Activated T-helper 1 cell treated with Interleukin-2 at 50 U/mL for 16 hours (primary cell): ENCODE data around the gene FGGY.

ENCODE experiments used
- DNase-seq: peaks from one replicate; pipeline ENCODE4 v3.0.0-alpha.2; 2020; ENCODE audit warnings: low read depth

The FGGY gene

DNA sequence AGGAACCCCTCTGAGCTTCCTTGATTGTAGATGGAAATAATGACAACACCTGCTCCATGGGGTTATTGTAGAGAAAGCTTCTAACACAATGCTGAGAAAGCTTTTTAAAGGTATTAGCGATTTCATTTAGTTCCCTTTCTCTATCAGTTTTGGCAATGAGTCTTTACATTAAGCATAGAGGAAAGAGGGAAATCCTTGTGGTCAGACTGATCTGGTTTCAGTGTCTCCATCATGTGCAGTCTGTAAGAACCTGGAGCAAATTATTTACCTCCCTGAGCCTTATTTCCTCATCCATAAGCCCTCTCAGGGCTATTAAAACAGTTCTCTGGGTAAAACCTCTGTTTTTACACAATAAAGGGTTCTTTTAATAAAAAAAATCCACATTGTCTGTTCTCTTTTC is 87.5 kb downstream of the FGGY start:
- DNase-seq: no peak

DNA sequence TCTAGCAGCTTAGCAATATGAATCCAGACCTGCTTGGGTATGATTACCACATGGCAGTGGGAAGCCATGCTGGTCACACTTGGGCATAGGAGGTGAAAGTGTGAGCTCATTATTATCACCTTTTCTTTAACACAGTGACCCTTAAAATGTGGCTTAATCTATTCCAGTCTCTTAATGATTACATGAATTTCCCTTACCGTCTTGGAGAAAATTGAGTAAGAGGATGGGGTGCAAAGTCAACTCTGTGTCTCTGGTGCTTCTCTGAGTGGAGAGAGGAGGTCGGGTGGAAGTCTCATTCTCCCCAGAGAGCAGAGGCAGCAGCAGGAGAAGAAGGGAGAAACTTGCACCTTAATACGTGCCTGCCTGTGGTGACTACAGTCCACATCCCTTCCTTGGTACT is 91.3 kb downstream of the FGGY start:
- DNase-seq: no peak

DNA sequence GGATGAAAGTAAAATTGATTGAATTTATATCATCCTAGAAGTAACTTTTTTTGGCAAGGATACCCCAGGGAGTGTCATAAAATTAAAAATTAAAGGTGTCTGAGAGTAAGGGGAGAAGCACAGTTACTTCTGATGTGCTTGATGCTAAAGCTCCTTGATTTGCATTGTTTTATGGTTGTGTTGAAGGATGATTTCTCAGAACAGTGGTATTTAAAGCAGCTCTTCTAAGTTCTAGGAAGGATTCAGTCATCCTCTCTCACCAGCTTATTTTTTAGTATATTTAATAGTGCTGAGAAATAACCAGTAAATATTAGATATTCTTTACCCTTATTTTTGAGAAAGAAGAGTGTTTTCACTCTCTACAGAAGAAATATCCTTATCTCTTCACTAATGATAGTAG is 93.0 kb downstream of the FGGY start:
- DNase-seq: no peak

DNA sequence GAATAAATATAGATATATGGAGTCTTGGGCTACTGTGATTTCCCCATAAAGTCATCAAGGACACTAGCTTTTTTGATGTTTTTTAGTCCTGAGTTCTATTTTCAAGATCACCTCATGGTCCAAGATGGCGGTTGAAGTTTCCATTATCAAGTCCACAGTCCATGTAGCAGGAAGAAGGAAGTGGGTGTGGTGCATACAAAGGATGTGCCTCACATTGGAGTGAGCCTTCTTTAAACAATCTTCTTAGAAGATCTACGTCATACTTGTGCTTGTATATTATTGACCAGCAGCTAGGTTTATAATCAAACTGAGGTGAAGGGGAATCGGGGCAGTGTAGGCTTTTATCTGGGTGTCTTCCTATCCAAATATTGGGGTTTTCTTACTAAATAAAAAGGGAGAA is 93.4 kb downstream of the FGGY start:
- DNase-seq: no peak

DNA sequence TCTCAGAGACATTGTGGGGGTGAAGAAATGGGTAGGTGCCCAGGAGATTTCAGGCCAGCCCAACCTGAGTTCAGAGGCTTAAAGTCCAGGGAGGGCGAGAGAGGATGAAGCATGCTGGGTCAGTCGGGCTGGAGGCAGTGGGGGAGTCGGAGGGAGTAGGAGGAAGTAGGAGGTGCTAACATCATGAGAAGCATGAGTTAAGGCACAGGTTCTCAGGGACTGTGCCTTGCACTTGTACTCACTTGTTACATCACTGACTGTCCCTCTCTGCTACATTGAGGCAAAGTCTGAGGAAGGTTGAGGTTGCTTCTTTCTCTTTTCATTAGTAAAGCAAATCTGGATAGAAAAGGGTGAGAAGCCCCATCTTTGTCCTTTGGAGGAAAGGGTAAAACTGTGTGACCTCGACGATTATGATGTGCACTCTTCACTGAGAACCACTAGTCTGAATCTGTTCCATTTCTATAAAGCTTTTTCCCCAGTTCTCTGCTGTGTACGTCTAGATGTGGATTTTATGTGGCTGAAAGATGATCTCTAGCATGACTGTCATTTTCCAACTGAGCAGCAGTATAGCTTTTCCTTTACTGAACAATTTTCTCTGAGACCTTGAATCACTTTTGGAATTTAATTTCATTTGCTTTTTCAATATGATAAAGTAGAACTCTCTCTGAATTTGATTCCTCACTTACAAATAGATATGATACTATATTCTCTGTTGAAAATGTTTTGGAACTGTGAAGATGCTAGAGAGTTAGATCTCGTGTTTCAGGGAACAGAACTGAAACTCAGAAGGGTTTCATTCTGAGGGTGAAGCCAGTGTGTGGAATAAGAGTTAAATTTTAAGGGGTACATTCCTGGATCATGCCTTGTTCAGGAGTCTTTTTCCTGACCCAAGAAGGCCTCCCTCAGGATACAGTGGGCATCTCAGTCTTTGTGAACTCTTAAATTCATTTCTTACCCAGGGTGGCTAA is 94.6 kb downstream of the FGGY start:
- DNase-seq: no peak

DNA sequence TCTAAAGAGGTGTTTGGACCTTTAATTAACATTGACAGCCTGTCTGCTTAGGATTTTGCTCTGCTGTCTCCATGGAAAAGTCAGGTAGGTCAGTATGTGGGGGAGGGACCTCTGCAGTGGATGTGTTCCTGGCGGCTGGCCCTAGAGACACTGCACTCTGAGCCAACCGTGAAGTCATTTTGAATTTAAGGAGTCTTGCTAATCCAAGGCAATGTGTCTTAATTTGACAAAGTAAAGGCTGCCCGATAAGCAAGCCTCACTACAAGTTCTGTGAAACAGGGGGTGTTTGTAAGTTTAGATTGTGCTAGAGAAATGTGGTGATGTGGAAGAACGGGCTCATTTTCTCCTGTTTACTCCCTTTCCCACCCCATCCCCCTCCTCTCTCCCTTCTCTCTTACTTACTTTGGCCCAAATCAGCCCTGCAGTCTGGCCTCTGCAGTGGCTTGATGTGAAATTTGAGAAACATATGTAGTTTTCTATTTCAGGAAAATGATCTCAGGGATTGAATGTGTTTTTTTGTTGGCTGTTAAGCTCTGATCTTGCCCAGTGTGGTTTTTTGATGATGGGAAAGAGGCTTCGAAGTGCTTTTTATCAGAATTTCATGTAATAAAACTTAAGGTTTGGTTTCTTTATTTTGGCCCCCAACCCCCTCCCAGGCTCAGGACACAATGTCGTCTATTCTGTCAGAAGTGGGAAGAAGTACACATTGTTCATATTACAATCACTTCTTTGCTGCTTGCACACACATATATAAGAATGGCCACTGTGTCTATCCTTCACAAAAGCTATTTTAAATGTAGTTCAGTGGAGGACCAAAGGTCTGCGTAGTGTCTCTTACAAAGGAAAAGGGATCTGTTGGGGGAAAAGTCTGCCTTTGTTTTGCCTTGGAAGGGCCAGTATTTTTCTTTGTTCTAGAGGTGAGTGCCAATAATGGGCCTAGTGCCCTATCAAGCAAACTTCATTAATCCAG is 96.6 kb downstream of the FGGY start:
- DNase-seq: no peak

DNA sequence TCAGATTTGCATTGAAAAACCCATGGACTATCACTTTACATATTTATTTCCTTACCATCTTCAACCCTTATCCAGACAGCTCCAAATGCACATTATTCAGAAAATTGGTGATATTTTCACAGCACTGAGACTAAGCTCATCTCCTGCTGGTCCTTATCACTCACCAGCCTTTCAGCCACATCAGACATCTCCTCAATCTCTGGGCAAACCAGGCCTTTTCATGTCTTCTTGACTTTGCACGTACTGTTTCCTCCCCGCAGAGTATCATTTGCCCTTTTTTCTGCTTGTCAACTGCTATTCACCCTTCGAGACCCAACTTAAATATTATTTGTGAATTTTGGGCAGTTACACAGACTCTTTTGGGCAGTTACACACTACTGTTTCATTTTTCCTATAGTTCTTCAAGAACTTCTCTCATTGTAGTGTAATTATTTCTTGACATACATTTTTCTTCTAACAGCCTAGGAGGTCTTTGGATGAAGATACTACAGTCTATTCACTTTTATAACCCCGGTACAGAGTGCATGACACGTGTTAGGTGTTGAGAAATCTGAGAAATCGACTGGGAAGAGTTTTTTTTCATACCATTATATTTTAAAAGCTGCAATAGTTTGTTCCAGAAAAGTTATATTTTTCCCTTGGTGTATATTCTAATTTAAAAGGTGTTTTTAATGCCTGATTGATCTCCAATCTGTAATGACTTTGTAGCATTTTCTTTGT is 98.0 kb downstream of the FGGY start:
- no peak for DNase-seq

DNA sequence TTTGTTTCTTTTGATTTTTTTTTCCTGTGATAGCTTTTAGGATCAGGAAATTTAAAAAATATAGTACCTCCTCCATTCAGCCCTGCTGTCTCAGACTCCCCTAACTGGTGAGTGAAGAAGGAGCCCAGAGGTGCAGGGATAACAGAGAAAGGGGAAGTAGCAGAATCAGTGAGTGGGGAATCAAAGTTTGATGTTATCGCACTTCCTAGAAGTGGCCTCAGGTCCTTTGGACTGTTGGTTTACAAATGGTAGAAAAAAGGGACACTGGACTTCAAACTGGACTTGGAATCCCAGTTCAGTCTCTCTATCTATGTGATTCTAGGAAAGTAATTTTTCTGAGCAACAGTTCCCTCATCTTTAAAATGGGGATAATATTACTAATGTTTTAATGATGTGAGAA is 99.5 kb downstream of the FGGY start:
- no peak for DNase-seq

DNA sequence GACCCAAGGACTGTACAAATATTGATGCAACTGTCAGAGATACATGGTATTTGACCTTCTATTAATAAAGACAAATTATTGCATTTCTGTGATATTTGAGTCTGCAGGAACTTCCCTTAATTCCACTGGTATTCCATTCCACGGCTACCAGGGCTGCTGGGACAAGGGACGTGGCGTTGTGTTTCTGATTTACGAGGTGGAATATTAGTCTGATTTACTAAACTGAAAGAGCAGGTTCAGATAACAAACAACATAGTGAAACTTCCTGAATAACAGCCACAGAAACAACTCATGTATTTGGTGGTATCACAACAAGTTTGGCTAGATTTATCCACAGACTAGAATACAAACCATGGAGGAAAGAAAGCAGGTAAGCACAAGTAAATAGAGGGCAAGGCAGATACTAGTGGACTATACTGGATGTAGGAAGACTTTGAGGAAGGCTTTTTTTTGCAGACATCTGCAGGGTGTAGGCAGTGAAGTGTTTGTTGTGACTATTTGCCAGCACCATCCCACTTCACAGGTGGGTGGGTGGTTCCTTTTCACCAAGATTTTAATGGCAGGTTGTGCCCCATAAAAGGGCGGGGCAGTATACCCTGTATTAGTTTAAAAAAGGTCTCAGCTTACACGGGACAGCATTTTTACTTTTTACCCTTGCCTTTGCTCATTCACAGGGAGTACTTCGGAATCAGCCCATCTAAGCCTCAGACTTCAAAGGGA is 100.4 kb downstream of the FGGY start:
- DNase-seq: no peak

DNA sequence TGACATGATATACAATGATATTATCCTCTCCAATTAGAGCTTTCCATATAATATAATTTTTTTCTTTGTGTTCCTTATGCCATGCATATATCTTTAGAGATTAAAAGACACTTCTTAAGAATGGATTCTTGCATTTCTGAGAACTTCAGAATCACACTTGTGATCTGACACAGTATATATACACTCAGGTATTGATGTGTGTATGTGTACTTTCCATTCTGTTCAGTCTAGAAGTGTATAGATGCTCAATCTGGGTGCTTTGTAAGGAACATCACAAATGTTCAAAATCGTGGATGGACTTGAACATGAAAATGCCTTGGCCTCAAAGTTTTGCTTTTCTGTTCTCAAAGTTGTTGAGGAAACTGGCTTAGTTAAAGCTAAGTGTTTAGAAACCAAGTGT is 102.7 kb downstream of the FGGY start:
- DNase-seq: no peak

DNA sequence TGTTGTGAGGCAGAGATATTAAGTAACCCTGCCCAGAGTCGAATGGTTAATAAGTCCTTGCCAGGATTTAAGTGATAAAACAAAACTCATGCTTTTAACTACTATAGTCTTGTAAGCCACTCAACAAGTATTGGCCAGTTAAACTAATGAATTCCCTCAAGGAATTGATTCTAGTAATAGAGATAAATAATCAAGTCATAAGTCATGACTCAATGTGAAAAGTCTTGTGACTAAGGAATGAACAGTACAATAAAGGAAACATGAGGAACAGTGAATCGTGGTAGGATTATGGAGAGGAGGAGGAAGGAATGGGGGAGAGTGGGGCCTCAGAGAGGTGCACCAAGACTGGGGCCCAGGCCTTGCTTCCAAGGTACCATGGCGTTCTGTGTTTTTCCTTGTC is 104.7 kb downstream of the FGGY start:
- DNase-seq: no peak

DNA sequence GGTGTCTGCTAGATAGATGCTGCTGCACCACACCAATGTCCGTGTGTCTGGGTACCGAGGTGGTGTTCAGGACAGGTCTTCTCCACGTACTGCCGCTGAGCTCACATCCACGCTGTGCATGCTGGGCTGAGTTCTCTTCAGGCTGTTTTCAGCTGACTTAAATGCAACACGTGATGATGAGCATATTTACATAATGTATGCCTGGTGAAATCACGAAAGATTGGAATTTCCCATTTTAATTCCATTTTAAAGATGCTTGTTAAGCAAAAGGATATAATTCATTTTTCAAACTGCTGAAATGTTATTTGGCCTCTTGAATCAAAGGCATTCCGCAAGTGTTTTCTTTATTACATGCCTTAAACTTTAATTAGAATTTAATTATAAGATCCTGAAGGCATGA is 107.9 kb downstream of the FGGY start:
- no peak for DNase-seq

DNA sequence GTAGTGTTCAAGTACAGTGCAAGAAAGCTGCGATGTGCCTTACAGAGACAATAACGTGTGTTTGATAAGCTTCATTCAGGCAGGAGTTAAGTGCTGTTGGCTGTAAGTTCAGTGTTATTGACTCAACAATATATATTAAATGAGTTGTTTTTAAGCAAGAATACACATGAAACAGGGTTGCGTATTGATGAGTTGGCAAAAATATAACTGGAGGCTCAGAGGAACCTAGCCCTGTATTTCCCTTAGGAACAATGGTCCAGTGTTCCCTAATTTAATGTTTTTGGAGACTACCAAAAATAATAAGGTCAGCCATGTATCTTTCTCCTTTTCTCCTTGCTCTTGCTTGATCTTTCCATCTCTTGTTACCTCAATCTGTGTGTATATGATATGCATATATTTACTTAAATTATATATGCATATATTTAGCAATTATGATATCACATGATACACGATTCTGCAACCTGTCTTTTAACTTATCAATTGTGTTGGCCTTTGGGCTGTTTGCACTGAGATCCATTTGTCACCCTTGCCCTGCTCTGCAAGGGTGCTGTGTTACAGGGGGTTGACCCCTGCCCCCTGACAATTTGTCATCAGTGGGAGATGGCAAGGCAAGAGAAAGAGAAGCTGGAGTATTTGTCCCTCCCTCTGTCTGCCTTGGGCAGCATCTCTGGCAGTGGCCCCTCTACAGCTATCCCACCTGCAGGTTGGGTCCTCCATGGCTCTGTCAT is 109.7 kb downstream of the FGGY start:
- DNase-seq: no peak

DNA sequence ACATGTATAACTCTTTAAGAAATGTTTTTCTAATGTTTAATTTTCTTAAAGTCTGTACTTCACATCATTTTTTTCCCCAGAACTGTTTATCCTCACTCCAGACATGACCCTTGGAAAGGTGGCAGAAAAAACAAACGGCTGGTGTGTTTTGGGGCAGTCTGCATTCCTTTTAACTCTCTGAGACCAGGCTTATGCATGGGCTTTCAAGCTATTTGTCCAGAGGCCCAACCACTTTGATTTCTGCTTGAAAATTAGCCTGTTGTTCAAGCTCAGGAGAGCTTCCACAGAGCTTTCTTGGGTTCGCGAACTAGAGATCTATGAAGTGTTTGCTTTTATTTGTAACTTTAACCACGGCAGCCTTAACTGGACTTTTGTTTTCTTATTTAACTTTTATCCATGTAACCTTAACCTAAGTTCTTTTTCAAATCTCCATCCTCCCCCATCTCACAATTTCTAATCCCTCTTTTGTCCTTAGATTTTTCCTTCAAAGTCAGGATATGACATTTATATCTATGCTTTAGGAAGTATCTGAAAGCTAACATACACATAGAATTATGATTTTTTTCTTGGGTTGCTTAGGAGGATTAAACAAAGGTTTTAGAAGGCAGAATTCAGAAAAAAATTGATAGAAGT is 111.8 kb downstream of the FGGY start:
- DNase-seq: no peak

DNA sequence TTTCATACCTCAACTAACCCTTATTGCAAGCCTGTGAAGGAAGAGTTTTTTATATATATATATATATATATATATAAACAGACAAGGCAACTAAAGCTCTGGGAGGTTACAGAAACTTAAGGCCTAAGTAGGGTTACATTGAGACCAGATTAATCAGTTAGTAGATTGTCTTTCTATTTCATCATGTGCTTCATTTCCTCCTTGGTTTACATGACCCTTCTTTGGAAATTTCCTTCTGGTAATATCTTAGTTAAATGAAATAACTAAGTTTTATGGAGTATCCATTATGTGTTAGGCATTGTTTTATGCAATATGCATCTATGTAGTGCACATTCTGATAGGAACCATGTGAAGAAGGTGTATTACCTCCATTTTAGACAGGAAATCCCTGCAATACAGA is 112.7 kb downstream of the FGGY start:
- no peak for DNase-seq

DNA sequence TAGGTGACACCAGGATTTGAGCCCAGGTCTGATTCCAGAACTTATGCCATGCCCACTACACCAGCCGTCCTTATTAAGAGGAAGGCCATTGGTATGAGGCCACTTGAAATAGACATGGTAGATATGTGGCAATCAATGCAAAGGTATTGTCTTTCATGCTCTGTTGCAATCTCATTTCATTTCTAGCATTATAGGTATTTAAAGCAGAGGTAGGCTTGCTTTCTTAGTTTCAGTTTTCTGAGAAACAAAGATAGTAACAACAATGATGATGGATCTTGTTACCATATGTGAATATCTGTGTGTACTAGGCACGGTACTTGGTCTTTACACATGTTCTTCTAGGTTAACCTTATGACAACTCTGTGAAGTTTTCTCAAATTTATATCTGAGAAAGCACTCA is 113.1 kb downstream of the FGGY start:
- no peak for DNase-seq

DNA sequence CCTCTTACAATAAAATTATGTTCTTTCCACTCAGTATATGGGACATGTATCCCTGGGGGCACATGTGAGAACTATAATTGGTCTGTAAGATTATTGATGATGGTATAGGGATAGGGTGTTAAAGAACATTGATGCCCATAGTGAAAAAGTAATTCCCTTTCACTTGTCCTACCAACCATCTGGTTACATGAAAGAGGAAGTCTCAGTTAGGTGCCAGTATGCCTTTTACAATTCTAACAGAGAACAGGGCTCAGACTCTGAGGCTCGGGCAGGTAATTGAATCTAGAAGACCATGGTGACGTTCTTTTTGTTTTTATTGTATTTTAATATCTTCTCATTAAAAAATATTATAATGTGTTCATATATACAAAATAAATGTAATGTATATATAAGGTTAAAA is 113.6 kb downstream of the FGGY start:
- DNase-seq: no peak

DNA sequence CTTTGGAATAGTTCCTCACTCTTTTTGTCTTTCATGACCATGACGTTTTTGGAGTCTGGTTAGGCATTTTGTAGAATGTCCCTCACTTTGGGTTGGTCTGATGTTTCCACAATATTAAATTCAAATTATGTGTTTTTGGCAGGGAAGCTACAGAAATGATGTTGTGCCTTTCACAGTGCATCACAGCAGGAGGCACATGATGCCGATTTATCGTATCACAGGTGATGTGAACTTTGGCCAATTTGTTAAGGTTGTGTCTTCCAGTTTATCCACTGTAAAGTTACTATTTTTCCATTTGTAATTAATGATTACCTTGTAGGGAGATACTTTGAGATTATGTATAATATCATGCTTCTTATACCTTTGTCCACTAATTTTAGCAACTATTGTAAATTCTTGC is 114.3 kb downstream of the FGGY start:
- DNase-seq: no peak

DNA sequence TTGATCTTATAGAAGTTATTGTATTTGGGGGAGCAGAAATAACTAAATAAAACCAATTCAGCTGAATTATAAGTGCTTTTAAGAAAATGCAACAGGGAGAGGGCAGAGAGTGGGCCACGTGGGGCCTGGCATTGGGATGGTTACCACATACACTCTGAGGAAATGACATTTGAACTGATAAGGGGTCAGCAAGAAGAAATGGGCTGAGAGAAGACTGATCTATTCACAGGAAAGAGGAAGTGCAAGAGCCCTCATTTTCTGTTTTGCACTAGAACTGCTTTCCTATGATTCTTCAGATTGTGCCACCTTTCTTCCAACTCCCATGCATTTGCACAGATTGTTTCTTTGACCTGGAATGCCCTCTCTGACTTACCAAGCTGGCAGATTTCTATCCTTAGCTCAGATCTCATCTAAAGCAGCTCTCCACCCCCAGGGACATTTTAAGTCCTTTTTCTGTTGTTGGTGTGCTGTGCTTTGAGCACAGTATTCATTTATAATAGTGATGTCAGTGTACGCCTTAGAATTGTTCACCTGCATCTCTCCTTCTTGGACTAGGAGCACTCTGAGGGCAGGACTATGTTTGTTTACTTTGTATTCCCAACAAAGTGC is 115.9 kb downstream of the FGGY start:
- no peak for DNase-seq

DNA sequence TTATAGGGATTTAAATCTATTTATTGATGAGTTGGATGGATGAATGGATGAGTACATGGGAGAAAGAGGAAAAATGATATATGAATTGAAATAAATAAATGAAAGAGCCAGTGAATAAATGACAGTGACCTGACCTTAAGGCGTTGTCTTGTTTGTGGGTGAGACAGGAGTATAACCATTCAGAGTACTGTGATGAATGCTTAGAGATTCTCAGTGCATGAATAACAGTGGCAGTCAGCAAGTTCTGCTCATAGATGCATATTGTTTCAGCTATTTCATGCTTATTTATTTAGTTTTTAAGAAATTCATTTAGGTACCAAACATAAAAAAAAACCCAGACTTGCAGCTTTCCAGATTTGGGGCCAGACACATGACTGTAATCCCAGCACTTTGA is 116.4 kb downstream of the FGGY start:
- no peak for DNase-seq
